Testis (tissue), 3 donors: Measurements from ENCODE around the gene SYNE2. TPM values are rescaled to one million over a fixed set of nuclear protein-coding genes. Genes with fewer than 3 reads are reported as not detected.
"Not testable (repeated sequence)": the region's sequence is repeated elsewhere in the genome, so short reads cannot be mapped to it uniquely, and the experiment has no call there.

Experiments used
- DNase-seq: peaks from one replicate; pipeline ENCODE4 v3.0.0-alpha.2; 2019
- H3K27ac ChIP-seq, 2 donors: fragments of 200-600 bp; sonication (generic); one replicate each; pipeline ENCODE4 v1.5.1; 2019
- H3K27me3 ChIP-seq: fragments of 200-600 bp; sonication (generic); one replicate; pipeline ENCODE4 v1.5.1; 2019
- H3K36me3 ChIP-seq: fragments of 200-600 bp; sonication (generic); one replicate; pipeline ENCODE4 v1.5.1; 2017; ENCODE audit warnings: low read depth; ENCODE audit errors: missing control alignments
- H3K4me1 ChIP-seq: fragments of 200-600 bp; sonication (generic); one replicate; pipeline ENCODE4 v1.5.1; 2019
- H3K4me3 ChIP-seq, 2 donors: fragments of 200-600 bp; sonication (generic); one replicate each; pipeline ENCODE4 v1.5.1; 2017 to 2019
- H3K9me3 ChIP-seq: fragments of 200-600 bp; sonication (generic); one replicate; pipeline ENCODE4 v1.5.1; 2017
- CTCF ChIP-seq, 3 experiments: fragments of 450-650 bp in 2 of 3; fragments of 200-600 bp in 1 of 3; sonication (generic) in 1 of 3; IDR thresholded peaks; one replicate each; pipeline ENCODE4 v1.5.1; 2016 to 2019; ENCODE audit warnings: antibody characterized with exemption in 3 of 3, mild to moderate bottlenecking in 2 of 3, moderate library complexity in 1 of 3
- POLR2A ChIP-seq: fragments of 450-650 bp; IDR thresholded peaks from one replicate; pipeline ENCODE4 v1.6.1; 2017; ENCODE audit warnings: antibody characterized with exemption, mild to moderate bottlenecking, moderate library complexity
- whole genome bisulfite sequencing, 2 donors: methylation state at CpG; one replicate each; pipeline ENCODE4 v1.1.5; 2018; 5-methylcytosine and 5-hydroxymethylcytosine counted together
- intact Hi-C: fragments of 100-400 bp; cut with DNase I; formaldehyde crosslinking; loops from one replicate; pipeline ENCODE4 v1.15.1; 2023; ENCODE audit warnings: low total_unique reads
- polyA plus RNA-seq: library from polyadenylated mRNA; stranded (reverse); fragments of 350-450 nt; fragmentation: Illumina TruSeq; extraction: RNeasy Lipid Tissue Mini Kit (QIAGEN cat#74804); gene quantifications from one replicate; pipeline ENCODE4 v1.2.3, GENCODE V29; 2014; ENCODE audit warnings: low read depth, low replicate concordance; ENCODE audit not compliant: insufficient read depth
- total RNA-seq, 2 donors: library from RNA; depleted of rRNA; stranded (reverse); fragments of >200 nt; gene quantifications; one replicate each; pipeline ENCODE4 v1.2.3, GENCODE V29; 2016

SYNE2 gene
- total and polyA plus RNA-seq, 3 donors from 2014 or later, result 74.6 to 519 (median 511) TPM

DNA sequence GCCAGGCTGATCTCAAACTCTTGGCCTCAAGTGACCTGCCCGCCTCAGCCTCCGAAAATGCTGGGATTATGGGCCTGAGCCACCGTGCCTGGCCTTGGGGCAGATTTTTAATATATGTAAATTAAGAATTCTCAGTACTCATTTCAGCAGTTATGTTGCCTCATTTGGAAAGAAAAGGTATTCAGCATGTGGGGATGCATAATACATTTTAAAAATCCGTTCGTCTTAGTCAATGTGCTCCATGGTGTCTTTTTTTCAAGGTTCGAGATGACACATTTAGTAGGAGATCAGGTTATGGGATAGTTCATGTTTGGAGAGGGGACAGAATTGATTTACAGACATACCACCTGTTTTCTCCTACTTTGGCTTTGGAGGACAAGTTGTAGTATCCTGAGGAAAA is 10.2 kb downstream of the SYNE2 start:
- intact Hi-C loops, result no loop called here
- no peak for TF ChIP-seq POLR2A
- TF ChIP-seq CTCF (IDR thresholded peaks at IDR 0.05), result no peak
- Histone ChIP-seq H3K4me1 (peaks cover 4% of the 10 kb centered on the region), H3K27me3 (no peaks in the 10 kb centered on the region), H3K36me3 (no peaks in the 10 kb centered on the region), H3K9me3 (no peaks in the 10 kb centered on the region), H3K27ac (no peak overlapping the region), H3K4me3 (no peak overlapping the region)
- 83 to 95% methylated on average over 6 of the region's 6 CpGs for WGBS, 2 donors
- DNase-seq, result no peak

GRCh38 chr14:63864775-63865174 is 12.0 kb downstream of the SYNE2 start:
- not testable (repeated sequence) for H3K9me3 ChIP-seq
- WGBS, 2 donors, result 25 to 29% methylated on average over 1 of the region's 2 CpGs
- H3K4me1 ChIP-seq, result peaks cover 13% of the 10 kb centered on the region

GRCh38 chr14:63867933-63868921 is 15.4 kb downstream of the SYNE2 start:
- Histone ChIP-seq H3K27me3 (no peaks in the 10 kb centered on the region), H3K36me3 (no peaks in the 10 kb centered on the region), H3K4me1 (peaks cover 13% of the 10 kb centered on the region), H3K9me3 (no peaks in the 10 kb centered on the region), H3K4me3 (no peak overlapping the region), H3K27ac (peak overlapping the region; percentile 24 to 66)
- intact Hi-C loops, result no loop called here
- WGBS, 2 donors, result 70 to 86% methylated on average over 6 of the region's 6 CpGs
- DNase-seq, result no peak
- TF ChIP-seq CTCF (IDR thresholded peaks at IDR 0.05), result no peak
- no peak for TF ChIP-seq POLR2A

More at GRCh38 chr14:63864775-63865174, 12.0 kb downstream of the SYNE2 start:
- H3K27me3 ChIP-seq, H3K4me3 ChIP-seq, H3K36me3 ChIP-seq, DNase-seq, intact Hi-C loops: not testable (repeated sequence)
- H3K27ac ChIP-seq, result peak overlapping the region; percentile 62 to 67

GRCh38 chr14:63869940-63870752 is 17.3 kb downstream of the SYNE2 start:
- H3K27me3 ChIP-seq, H3K27ac ChIP-seq, H3K4me3 ChIP-seq, H3K9me3 ChIP-seq, intact Hi-C loops, DNase-seq, H3K36me3 ChIP-seq: not testable (repeated sequence)
- WGBS, 2 donors, result 100% methylated on average over 1 of the region's 2 CpGs
- H3K4me1 ChIP-seq, result peaks cover 27% of the 10 kb centered on the region

GRCh38 chr14:63870753-63871037 is 17.9 kb downstream of the SYNE2 start:
- DNase-seq, H3K36me3 ChIP-seq, H3K4me3 ChIP-seq, H3K9me3 ChIP-seq, H3K27me3 ChIP-seq, H3K27ac ChIP-seq, intact Hi-C loops: not testable (repeated sequence)
- H3K4me1 ChIP-seq, result peaks cover 32% of the 10 kb centered on the region
- 20 to 33% methylated on average over 1 of the region's 1 CpG for WGBS, 2 donors

GRCh38 chr14:63874223-63874622 is 21.4 kb downstream of the SYNE2 start:
- H3K4me1 ChIP-seq, result peaks cover 32% of the 10 kb centered on the region
- whole genome bisulfite sequencing, 2 donors, result 31 to 44% methylated on average over 3 of the region's 3 CpGs
- intact Hi-C loops, result no loop called here
- no peaks in the 10 kb centered on the region for H3K36me3 ChIP-seq
- H3K9me3 ChIP-seq, result no peaks in the 10 kb centered on the region
- H3K4me3 ChIP-seq, result no peak overlapping the region
- H3K27me3 ChIP-seq, result no peaks in the 10 kb centered on the region
- peak overlapping the region in 1 of 2 donors; percentile 58 for H3K27ac ChIP-seq
- no peak for DNase-seq
- TF ChIP-seq CTCF (IDR thresholded peaks at IDR 0.05) (no peak), POLR2A (no peak)
